Osteocyte (in vitro differentiated cells): ENCODE measurements around the gene PCAT7. TPM values are rescaled to one million over a fixed set of nuclear protein-coding genes. Genes with fewer than 3 reads are reported as not detected.
"Not testable (repeated sequence)": the region's sequence is repeated elsewhere in the genome, so short reads cannot be mapped to it uniquely, and the experiment has no call there.

Experiments used
- DNase-seq: peaks from one replicate; pipeline ENCODE4 v3.0.0; 2021; ENCODE audit warnings: mixed read lengths; ENCODE audit not compliant: unreplicated experiment; ENCODE audit errors: extremely low spot score
- H3K27ac Mint-ChIP-seq: one replicate; pipeline ENCODE4 v1.8.0; 2021; ENCODE audit warnings: mild to moderate bottlenecking, mixed read lengths; ENCODE audit not compliant: unreplicated experiment
- H3K27me3 Mint-ChIP-seq: one replicate; pipeline ENCODE4 v1.8.0; 2021; ENCODE audit warnings: mixed read lengths; ENCODE audit not compliant: unreplicated experiment
- H3K36me3 Mint-ChIP-seq: one replicate; pipeline ENCODE4 v1.8.0; 2021; ENCODE audit warnings: mixed read lengths; ENCODE audit not compliant: unreplicated experiment
- H3K4me1 Mint-ChIP-seq: one replicate; pipeline ENCODE4 v1.8.0; 2021; ENCODE audit warnings: mixed read lengths; ENCODE audit not compliant: unreplicated experiment
- H3K4me3 Mint-ChIP-seq: one replicate; pipeline ENCODE4 v1.8.0; 2021; ENCODE audit warnings: mild to moderate bottlenecking, moderate library complexity, mixed read lengths; ENCODE audit not compliant: unreplicated experiment
- H3K9me3 Mint-ChIP-seq: one replicate; pipeline ENCODE4 v1.8.0; 2021; ENCODE audit warnings: mixed read lengths; ENCODE audit not compliant: unreplicated experiment
- CTCF ChIP-seq: fragments of 200-600 bp; sonication (generic); IDR thresholded peaks from 2 replicates; pipeline ENCODE4 v1.5.0; 2021; ENCODE audit warnings: antibody characterized with exemption, mild to moderate bottlenecking, moderate library complexity
- long read RNA-seq: library from polyadenylated mRNA; unstranded; transcript quantifications from one replicate; pipeline ENCODE4 v2.0.0, GENCODE V29; 2021
- total RNA-seq: library from RNA; stranded (reverse); gene quantifications from 2 replicates; pipeline ENCODE4 v1.2.1, GENCODE V29; 2021

The PCAT7 gene
- 14.6 and 15.2 TPM in 2 replicates for total RNA-seq
- long read RNA-seq, transcript PCAT7-201 (3 exons, 1,164 nt): major isoform, 8 of 23 reads
- long read RNA-seq, partial matches to known transcripts: 2 of 23 reads
- long read RNA-seq, other reads (novel, unspliced or antisense): 9 of 23 reads

DNA sequence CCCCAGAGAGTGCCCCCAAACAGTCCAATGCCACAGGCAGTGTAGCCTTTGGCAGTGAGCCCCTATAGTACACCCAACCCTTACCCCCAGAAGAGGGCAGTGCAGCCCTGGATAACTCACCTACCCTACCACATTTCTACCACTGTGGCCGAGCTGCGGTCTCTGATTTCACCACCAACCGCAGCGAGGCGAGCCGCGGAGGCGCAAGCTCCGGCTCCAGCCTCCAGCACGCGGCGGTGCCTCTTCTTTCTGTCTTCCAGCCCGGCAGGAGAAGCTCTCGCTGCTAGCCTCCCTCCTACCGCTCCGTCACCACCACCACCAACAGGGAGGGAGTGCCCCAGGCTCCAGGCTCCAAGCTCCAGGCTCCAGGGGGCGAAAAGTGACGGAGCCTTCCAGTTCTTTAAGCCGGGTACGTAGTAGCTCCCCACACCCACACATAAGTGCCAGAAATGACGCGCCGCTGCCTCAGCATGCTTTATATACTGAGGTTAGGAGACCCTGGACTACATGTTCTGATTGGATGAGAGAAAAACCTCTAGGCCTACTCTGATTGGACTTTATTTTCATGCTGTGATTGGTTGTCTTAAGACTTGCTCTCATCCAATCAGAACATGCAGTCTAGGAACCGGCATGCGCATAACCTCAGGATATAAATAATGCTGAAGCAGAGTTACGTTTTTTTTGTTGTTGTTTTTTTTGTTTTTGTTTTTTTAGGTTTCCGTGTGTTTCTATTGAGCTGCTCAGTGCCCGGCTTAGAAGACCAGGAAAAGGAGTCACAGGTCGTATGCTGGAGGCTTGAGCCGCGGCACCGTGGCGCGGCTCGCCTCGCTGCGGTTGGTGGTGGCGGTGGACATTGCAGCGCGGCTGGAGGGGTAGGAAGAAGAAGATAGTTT lies at the start of gene PCAT7:
Gene PCAT7, plus strand, starts transcription at position 645 of the 893 bp plus-strand sequence.
- peak; percentile 92 for DNase-seq
- H3K27ac Mint-ChIP-seq: no peak within 1 kb of the TSS

DNA sequence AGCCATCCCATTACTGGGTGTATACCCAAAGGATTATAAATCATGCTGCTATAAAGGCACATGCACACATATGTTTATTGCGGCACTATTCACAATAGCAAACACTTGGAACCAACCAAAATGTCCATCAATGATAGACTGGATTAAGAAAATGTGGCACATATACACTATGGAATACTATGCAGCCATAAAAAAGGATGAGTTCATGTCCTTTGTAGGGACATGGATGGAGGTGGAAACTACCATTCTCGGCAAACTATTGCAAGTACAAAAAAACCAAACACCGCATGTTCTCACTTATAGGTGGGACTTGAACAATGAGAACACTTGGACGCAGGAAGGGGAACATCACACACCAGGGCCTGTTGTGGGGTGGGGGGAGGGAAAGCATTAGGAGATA lies 48.5 kb upstream of the PCAT7 start:
- not testable (repeated sequence) for H3K36me3 Mint-ChIP-seq, H3K9me3 Mint-ChIP-seq, DNase-seq, H3K27ac Mint-ChIP-seq, H3K4me3 Mint-ChIP-seq, H3K4me1 Mint-ChIP-seq, H3K27me3 Mint-ChIP-seq

More for the DNA sequence above, at the start of gene PCAT7:
- peak; percentile 71 for TF ChIP-seq CTCF
- no peak within 1 kb of the TSS for H3K4me3 Mint-ChIP-seq
- peaks cover 32% of the 10 kb centered on the region for H3K4me1 Mint-ChIP-seq
- H3K36me3 Mint-ChIP-seq: peaks cover 9% of the 10 kb centered on the region
- H3K27me3 Mint-ChIP-seq: no peaks in the 10 kb centered on the region
- H3K9me3 Mint-ChIP-seq: no peaks in the 10 kb centered on the region

- TF ChIP-seq CTCF: no peak
- Mint-ChIP-seq H3K9me3 (peaks cover 5% of the 10 kb centered on the region), H3K4me1 (peaks cover 18% of the 10 kb centered on the region), H3K27me3 (no peaks in the 10 kb centered on the region), H3K4me3 (no peak overlapping the region), H3K27ac (no peak overlapping the region), H3K36me3 (no peaks in the 10 kb centered on the region)
- DNase-seq: no peak
These were observed 47.2 kb upstream of the PCAT7 start for GRCh38 chr9:94507531-94508258.

GRCh38 chr9:94511134-94511954 lies 43.5 kb upstream of the PCAT7 start:
- Mint-ChIP-seq H3K27ac (peak overlapping the region; percentile 73), H3K4me3 (no peak overlapping the region), H3K4me1 (peaks cover 25% of the 10 kb centered on the region), H3K27me3 (no peaks in the 10 kb centered on the region), H3K9me3 (peaks cover 5% of the 10 kb centered on the region), H3K36me3 (no peaks in the 10 kb centered on the region)
- no peak for DNase-seq
- TF ChIP-seq CTCF: no peak

DNA sequence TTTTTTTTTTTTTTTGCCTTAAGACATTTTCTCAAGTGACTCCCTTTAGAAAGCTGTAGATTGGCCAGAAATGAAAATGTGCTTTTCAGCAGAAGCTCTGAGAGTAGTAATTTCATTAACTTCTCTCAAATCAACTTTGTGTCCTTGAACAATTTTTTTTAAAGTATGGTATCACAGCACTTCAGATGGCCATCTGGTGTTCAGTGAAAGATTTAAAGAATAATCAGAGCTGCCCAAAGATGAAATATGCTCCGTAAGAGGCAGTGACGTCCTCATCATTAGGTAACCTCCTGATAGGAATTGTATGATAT lies 43.0 kb upstream of the PCAT7 start:
- no peak for DNase-seq
- TF ChIP-seq CTCF: no peak
- Mint-ChIP-seq H3K27ac (peak overlapping the region; percentile 73), H3K36me3 (no peaks in the 10 kb centered on the region), H3K9me3 (peaks cover 5% of the 10 kb centered on the region), H3K27me3 (no peaks in the 10 kb centered on the region), H3K4me3 (peak overlapping the region; percentile 10), H3K4me1 (peaks cover 25% of the 10 kb centered on the region)
